Endothelial cell of umbilical vein (primary cell): ENCODE data around the gene WSB1. TPM values are rescaled to one million over a fixed set of nuclear protein-coding genes. Genes with fewer than 3 reads are reported as not detected.

Experiments
- BruUV-seq: library from RNA; stranded (reverse); fragments of 400-500 nt; replicated peaks from 2 replicates; lab custom pipeline; 2021; lab: Mats Ljungman, UMichigan
- CTCF ChIA-PET: fragments of 300-600, 350-600 bp; sonication (Branson Sonifier 250); formaldehyde crosslinking; loops from one replicate; lab custom pipeline; 2021; ENCODE audit warnings: antibody characterized with exemption, inconsistent platforms; lab: Charles Lee
- POLR2A ChIA-PET: fragments of 300-600, 350-600 bp; sonication (Branson Sonifier 250); formaldehyde crosslinking; loops from one replicate; lab custom pipeline; 2021; ENCODE audit warnings: antibody characterized with exemption, inconsistent platforms; lab: Charles Lee
- DNase-seq: peaks from one replicate; pipeline ENCODE4 v3.0.0-alpha.2; 2011; ENCODE audit warnings: low read depth, low spot score
- FAIRE-seq: peaks from 2 replicates; lab custom pipeline; 2011; peaks lifted over from hg19 to GRCh38; lab: Jason Lieb, UNC
- H2AFZ ChIP-seq: 2 replicates; pipeline ENCODE4 v1.6.0; 2012; ENCODE audit warnings: low read depth, low read length, control low read depth, inconsistent platforms
- H3K27ac ChIP-seq: 2 replicates; pipeline ENCODE4 v1.5.1; 2011; ENCODE audit warnings: low read depth, mild to moderate bottlenecking, control low read depth, low read length, moderate library complexity; ENCODE audit not compliant: insufficient read depth
- H3K27me3 ChIP-seq, 2 experiments: 2 replicates each; pipeline versions ENCODE4 v1.6.0 to v1.6.1; 2011; ENCODE audit warnings: low read length in 2 of 2, mixed read lengths in 1 of 2; ENCODE audit not compliant: control insufficient read depth in 2 of 2, insufficient read depth in 2 of 2
- H3K36me3 ChIP-seq, 2 experiments: 2 replicates in 1 of 2; 3 replicates in 1 of 2; pipeline ENCODE4 v1.5.1; 2011; ENCODE audit warnings: low read length in 2 of 2, mild to moderate bottlenecking in 1 of 2, moderate library complexity in 1 of 2; ENCODE audit not compliant: control insufficient read depth in 2 of 2, insufficient read depth in 2 of 2; ENCODE audit errors: extremely low read depth in 1 of 2
- H3K4me1 ChIP-seq: 3 replicates; pipeline ENCODE4 v1.5.1; 2011; ENCODE audit warnings: mild to moderate bottlenecking, low read length; ENCODE audit not compliant: control insufficient read depth, insufficient read depth; ENCODE audit errors: extremely low read depth
- H3K4me2 ChIP-seq: 2 replicates; pipeline ENCODE4 v1.6.1; 2011; ENCODE audit warnings: low read length, control low read depth, mixed read lengths; ENCODE audit not compliant: insufficient read depth
- H3K4me3 ChIP-seq, 3 experiments: fragments of 200-600 bp in 1 of 3; sonication (generic), shearing (Covaris generic) in 1 of 3; replicated peaks in 1 of 3; 2 replicates each; pipeline ENCODE4 v1.5.1; 2011 to 2016; ENCODE audit warnings: control low read depth in 3 of 3, low read length in 3 of 3, mild to moderate bottlenecking in 2 of 3, inconsistent platforms in 1 of 3, low read depth in 1 of 3, moderate library complexity in 1 of 3; ENCODE audit not compliant: insufficient read depth in 1 of 3
- H3K79me2 ChIP-seq: 2 replicates; pipeline ENCODE4 v1.6.0; 2012; ENCODE audit warnings: low read length, inconsistent platforms; ENCODE audit not compliant: control insufficient read depth, insufficient read depth
- H3K9ac ChIP-seq: replicated peaks from 2 replicates; pipeline ENCODE3; 2011; ENCODE audit warnings: low read length, control low read depth; ENCODE audit not compliant: insufficient read depth; ENCODE audit errors: extremely low read depth
- H3K9me1 ChIP-seq: replicated peaks from 3 replicates; pipeline ENCODE4 v1.6.0; 2011; ENCODE audit warnings: mild to moderate bottlenecking, low read length; ENCODE audit not compliant: control insufficient read depth, insufficient read depth; ENCODE audit errors: extremely low read depth
- H3K9me3 ChIP-seq: replicated peaks from 2 replicates; pipeline ENCODE4 v1.5.1; 2012; ENCODE audit warnings: low read length, inconsistent platforms; ENCODE audit not compliant: control insufficient read depth, insufficient read depth
- H4K20me1 ChIP-seq: replicated peaks from 2 replicates; pipeline ENCODE3; 2011; ENCODE audit warnings: mild to moderate bottlenecking, low read length; ENCODE audit not compliant: control insufficient read depth, insufficient read depth; ENCODE audit errors: extremely low read depth
- CTCF ChIP-seq, 2 donors: IDR thresholded peaks; 1 replicate in 1 of 2; 2 replicates in 1 of 2; pipeline ENCODE4 v1.5.1; 2011; ENCODE audit warnings: low read length in 2 of 2, mild to moderate bottlenecking in 2 of 2, moderate library complexity in 2 of 2, control low read depth in 1 of 2, inconsistent platforms in 1 of 2, low read depth in 1 of 2; ENCODE audit not compliant: insufficient read depth in 1 of 2; ENCODE audit errors: extremely low read depth in 1 of 2
- EZH2 ChIP-seq: IDR thresholded peaks from 2 replicates; pipeline ENCODE4 v1.6.1; 2012; ENCODE audit warnings: borderline replicate concordance, low read depth, mild to moderate bottlenecking, moderate library complexity, low read length, inconsistent platforms; ENCODE audit not compliant: severe bottlenecking
- FOS ChIP-seq: IDR thresholded peaks from 2 replicates; pipeline ENCODE4 v1.6.1; 2011; ENCODE audit warnings: mild to moderate bottlenecking, low read length, moderate library complexity, borderline replicate concordance; ENCODE audit not compliant: insufficient read depth
- GATA2 ChIP-seq: IDR thresholded peaks from 2 replicates; pipeline ENCODE4 v1.7.0; 2011; ENCODE audit warnings: low read depth, mild to moderate bottlenecking, moderate library complexity, mixed read lengths, low read length; ENCODE audit not compliant: insufficient read length, insufficient read depth
- JUN ChIP-seq: IDR thresholded peaks from 2 replicates; pipeline ENCODE4 v1.6.1; 2011; ENCODE audit warnings: borderline replicate concordance, low read depth; ENCODE audit not compliant: insufficient read length, insufficient read depth
- MYC ChIP-seq: IDR thresholded peaks from one replicate; pipeline ENCODE4 v1.6.1; 2011; ENCODE audit warnings: mild to moderate bottlenecking, low read depth, low read length
- POLR2A ChIP-seq: IDR thresholded peaks from 2 replicates; pipeline ENCODE4 v1.6.1; 2012; ENCODE audit warnings: low read depth, mild to moderate bottlenecking, control low read depth, low read length
- POLR2AphosphoS5 ChIP-seq: IDR thresholded peaks from 2 replicates; pipeline ENCODE4 v1.6.1; 2012; ENCODE audit warnings: low read depth, mild to moderate bottlenecking, control low read depth, low read length, moderate library complexity; ENCODE audit not compliant: insufficient read depth
- dilution Hi-C: fragments of 300-500 bp; cut with MboI; formaldehyde crosslinking; loops from one replicate; pipeline ENCODE4 v1.15.0; 2019; ENCODE audit warnings: low sequenced_read_pairs; ENCODE audit not compliant: extremely low pct_ligation_motif_present
- intact Hi-C: fragments of 100-400 bp; cut with micrococcal nuclease; formaldehyde crosslinking; loops from one replicate; pipeline ENCODE4 v1.10.0; 2022
- polyA plus RNA-seq, 4 experiments: library from polyadenylated mRNA; depleted of rRNA in 3 of 4; stranded (reverse) in 3 of 4; unstranded in 1 of 4; fragments of >200 nt; gene quantifications; 2 replicates each; pipeline versions ENCODE4 v1.2.1 to v1.2.3, GENCODE V29; 2011 to 2012; ENCODE audit warnings: missing spikeins in 1 of 4
- total RNA-seq: library from RNA; stranded (reverse); gene quantifications from 2 replicates; pipeline ENCODE4 v1.2.3, GENCODE V29; 2021
- TF ChIP-seq, protein P1 (sequence below): IDR thresholded peaks from 2 replicates; pipeline ENCODE4 v1.6.1; 2011; ENCODE audit not compliant: insufficient read depth, insufficient read length

The WSB1 gene
- total and polyA plus RNA-seq, 2 donors (not counting 3 experiments of a cell fraction or from before 2014, with no cell fraction given): 471 to 736 TPM

- CTCF ChIA-PET: interaction anchor here (1.1 to 2.1 kb wide), 8 partner anchors 19 to 120 kb away, joined by 3 to 10 read pairs (median 6); no protein-coding TSS in a partner anchor
- no peak for DNase-seq
- dilution Hi-C loops: no loop called here
Measured at GRCh38 chr17:27264068-27264812, 29.7 kb upstream of the WSB1 start.

More at GRCh38 chr17:27264068-27264812, 29.7 kb upstream of the WSB1 start:
- H3K36me3 ChIP-seq: no peaks in the 10 kb centered on the region
- H3K27ac ChIP-seq: peak overlapping the region; percentile 57
- no peaks in the 10 kb centered on the region for H3K27me3 ChIP-seq
- no peak overlapping the region for H3K4me3 ChIP-seq
- peaks cover 33% of the 10 kb centered on the region for H3K4me1 ChIP-seq
- H3K79me2 ChIP-seq: no peaks in the 10 kb centered on the region
- no TSS peak for BruUV-seq
- intact Hi-C loops: no loop called here
- H3K4me2 ChIP-seq: no peak overlapping the region
- H4K20me1 ChIP-seq: no peaks in the 10 kb centered on the region
- H3K9me1 ChIP-seq: no peaks in the 10 kb centered on the region
- no peak for FAIRE-seq
- TF ChIP-seq GATA2 (no peak), POLR2A (no peak), EZH2 (no peak), CTCF (IDR thresholded peaks at IDR 0.05; ENCODE audit: extremely low read depth in 1 of 2, insufficient read depth in 1 of 2, low read depth in 1 of 2, low read length in 2 of 2) (no peak), POLR2AphosphoS5 (no peak), MYC (no peak), FOS (no peak), JUN (no peak)
- TF ChIP-seq, protein P1, sequence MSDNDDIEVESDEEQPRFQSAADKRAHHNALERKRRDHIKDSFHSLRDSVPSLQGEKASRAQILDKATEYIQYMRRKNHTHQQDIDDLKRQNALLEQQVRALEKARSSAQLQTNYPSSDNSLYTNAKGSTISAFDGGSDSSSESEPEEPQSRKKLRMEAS: no peak
- H3K9ac ChIP-seq: no peak overlapping the region
- peak overlapping the region; percentile 8 for H2AFZ ChIP-seq
- H3K9me3 ChIP-seq: no peaks in the 10 kb centered on the region
- POLR2A ChIA-PET: interaction anchor here (1.9 kb wide), 1 partner anchor 31 kb away, joined by 14 read pairs; no protein-coding TSS in a partner anchor
